GM23248 (cell line): ENCODE measurements around the gene REM2.

Source experiments
- EZH2 ChIP-seq: fragments of 200-600 bp; sonication (generic); IDR thresholded peaks from 2 replicates; pipeline ENCODE4 v1.6.1; 2018; ENCODE audit warnings: antibody characterized with exemption, mild to moderate bottlenecking; ENCODE audit not compliant: insufficient read depth, poor library complexity, severe bottlenecking
- EZH2phosphoT487 ChIP-seq: fragments of 200-600 bp; sonication (generic); IDR thresholded peaks from 2 replicates; pipeline ENCODE4 v1.6.1; 2018; ENCODE audit warnings: antibody characterized with exemption, moderate library complexity, mild to moderate bottlenecking, low read depth; ENCODE audit not compliant: insufficient read depth

- TF ChIP-seq EZH2 (no peak), EZH2phosphoT487 (no peak)
Observed at GRCh38 chr14:22864979-22865378, 18.0 kb upstream of the REM2 start.
